NCI-H2171 treated with DMSO at 0.1 percent for 48 hours (cell line): Measurements from ENCODE around the gene NKX1-2.

Experiments
- DNase-seq: peaks from one replicate; lab custom pipeline; 2025; lab: John Stamatoyannopoulos, UW

Gene NKX1-2

DNA sequence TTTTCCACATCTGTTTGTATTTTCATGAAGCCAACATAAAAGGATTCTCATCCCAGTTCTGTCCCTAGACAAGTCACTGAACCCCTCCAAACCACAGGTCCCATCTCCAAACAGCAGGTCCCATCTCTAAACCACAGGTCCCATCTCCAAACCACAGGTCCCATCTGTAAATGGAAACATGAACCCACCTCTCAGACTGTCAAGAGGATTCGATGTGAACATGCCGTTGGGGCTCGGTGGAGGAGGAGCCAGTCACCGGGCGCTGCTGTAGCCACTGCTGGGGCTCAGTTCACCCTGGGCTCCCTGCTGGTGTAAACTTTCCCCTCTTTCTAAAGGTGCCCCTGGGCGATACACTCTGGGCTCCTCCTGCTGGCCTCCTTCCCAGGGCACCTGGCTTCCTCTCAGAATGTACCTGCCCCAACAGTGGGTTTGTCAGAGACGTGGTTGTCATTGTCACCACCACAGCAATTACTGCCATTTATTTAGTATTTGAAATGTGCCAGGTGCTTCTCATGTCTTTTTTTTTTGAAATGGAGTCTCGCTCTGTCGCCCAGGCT, 24.8 kb upstream of the NKX1-2 start:
- peak; percentile 24 for DNase-seq

GRCh38 chr10:124473070-124473469, 23.2 kb upstream of the NKX1-2 start:
- no peak for DNase-seq

DNA sequence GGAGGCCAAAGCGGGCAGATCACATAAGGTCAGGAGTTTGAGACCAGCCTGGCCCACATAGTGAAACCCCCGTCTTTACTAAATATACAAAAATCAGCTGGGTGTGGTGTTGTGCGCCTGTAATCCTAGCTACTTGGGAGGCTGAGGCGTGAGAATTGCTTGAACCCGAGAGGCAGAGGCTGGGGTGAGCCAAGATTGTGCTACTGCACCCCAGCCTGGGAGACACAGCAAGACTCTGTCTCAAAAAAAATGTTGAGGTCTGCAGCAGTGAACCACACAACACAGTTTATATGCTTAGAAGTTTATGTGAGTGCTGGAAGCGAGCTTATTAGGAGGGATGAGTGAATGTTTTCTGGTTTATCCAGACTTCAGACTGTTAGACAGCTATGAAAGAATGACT, 22.2 kb upstream of the NKX1-2 start:
- no peak for DNase-seq

DNA sequence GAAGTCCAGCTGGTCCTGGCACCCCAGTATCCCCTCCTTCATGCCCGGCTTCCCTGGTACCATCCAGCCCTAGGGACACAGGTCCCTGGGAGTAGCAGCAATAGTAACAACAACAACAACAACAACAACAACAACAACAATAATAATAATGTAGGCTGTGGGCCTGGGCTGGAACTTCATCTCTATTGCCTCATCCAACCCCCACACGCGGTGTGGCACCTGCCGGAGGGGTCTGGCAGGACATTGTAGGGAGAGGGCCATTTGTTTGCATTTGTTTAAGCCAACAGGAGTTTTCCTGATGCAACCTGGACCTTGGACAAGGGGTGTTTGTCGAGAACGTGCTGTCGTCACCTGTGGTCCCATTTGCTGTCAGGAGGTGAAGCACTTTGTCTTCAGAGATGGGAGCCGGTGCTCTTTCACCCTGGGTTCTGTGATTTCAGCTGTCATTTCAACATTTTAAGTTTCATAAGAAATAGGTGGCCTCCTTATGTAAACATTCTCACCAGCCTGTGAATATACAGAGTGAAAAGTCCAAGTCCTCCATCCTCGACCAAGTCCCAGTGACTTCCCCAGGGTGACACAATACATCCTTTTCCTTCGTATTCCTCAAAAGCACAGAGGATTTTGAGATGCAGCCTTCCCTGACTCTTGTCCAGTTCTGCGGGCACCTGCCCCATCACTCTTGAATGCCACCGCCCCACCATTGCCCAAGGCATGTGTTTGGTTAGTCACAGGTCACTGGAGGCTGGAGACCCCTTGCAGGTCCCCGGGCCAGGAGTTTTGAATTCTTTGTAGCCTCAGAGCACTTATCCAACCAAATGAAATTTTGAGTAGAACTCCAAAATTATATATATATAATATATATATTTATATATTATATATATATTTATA, 21.0 kb upstream of the NKX1-2 start:
- no peak for DNase-seq

DNA sequence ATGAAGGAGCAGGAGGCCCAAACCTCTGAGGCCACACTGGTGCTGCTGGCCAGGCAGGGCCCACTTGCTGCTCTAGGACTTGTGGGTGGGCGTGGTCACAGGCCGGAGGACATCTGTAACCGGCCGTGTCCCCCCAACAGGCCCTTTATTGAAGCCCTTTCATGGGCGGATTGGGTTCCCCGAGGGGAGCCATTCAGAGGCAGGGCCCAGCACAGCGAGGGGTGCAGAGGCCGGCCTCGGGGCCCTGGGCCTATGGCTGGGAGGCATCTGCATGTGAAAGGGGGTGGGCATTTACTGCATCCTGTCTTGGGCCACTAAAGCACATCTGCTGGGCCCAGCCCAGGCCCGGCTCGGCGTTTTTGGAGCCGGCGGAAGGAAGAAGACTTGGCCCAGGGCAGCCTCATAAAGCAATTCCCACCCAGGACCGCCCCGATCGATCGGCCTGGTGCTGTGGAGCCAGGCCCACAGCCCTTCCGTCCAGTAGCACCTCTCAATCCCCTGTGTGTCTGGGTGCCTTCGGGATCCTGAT, 20.2 kb upstream of the NKX1-2 start:
- DNase-seq: no peak

GRCh38 chr10:124468624-124469023, 18.8 kb upstream of the NKX1-2 start:
- DNase-seq: no peak

- DNase-seq: no peak
Observed at GRCh38 chr10:124467165-124467564, 17.3 kb upstream of the NKX1-2 start.

- no peak for DNase-seq
Observed at GRCh38 chr10:124465777-124466488, 16.1 kb upstream of the NKX1-2 start.

DNA sequence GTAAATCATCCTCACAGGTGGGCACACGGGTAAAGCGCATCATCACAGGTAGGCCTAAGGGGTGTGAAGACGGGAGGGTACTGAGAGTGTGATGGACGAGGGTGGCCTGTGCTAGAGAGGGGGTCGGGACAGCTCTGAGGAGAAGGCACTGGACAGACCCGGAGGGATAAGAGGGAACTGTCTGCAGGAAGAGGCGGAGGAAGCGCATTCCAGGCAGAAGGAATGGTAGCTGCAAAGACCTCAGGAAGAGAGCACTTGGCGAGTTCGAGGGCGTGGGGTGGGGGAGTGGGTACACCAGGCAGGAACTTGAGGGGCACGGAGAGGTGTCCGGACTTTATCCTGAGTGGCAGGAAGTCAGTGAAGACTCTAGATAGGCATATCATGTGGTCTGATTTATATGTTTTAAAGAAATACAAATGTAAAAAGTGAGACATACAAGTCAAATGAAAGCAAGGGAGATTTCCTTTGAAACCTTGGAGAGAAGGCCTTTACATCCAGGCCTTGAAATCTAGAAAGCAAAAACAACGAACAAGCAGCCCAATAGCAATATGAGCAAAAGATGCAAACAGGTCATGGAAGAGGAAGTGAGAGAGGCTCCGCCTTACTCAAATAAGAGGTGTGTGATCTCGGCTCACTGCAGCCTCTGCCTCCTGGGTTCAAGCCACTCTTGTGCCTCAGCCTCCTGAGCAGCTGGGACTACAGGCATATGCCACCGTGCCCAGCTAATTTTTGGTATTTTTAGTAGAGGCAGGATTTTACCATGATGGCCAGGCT, 15.4 kb upstream of the NKX1-2 start:
- no peak for DNase-seq

- DNase-seq: no peak
Observed at GRCh38 chr10:124464028-124464965, 14.5 kb upstream of the NKX1-2 start.

- no peak for DNase-seq
Observed at GRCh38 chr10:124462348-124462695, 12.5 kb upstream of the NKX1-2 start.

- peak; percentile 60 for DNase-seq
Observed at GRCh38 chr10:124461642-124462347, 12.0 kb upstream of the NKX1-2 start, which contains the start of gene LHPP. TSS of gene LHPP (plus strand) at chr10:124461823. CDS start at chr10:124461863, 40 bp downstream.

GRCh38 chr10:124460144-124460543, 10.3 kb upstream of the NKX1-2 start:
- no peak for DNase-seq

DNA sequence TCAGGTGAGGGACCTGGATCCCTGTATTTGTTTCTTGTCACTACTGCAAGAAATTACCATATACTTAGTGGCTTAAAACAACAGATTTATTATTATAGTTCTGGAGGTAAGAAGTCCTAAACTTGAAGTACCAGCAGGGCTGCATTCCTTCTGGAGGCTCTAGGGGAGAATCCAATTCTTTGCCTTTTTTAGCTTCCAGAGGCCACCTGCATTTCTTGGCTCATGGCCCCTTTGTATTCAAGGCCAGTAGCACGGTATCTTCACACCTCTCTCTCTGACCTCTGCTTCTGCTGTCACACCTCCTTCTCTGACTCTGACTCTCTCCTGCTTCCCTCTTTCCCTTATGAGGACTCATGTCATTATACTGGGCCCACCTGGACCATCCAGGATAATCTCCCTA, 9.6 kb upstream of the NKX1-2 start:
- no peak for DNase-seq

- DNase-seq: no peak
Observed at GRCh38 chr10:124458889-124459288, 9.1 kb upstream of the NKX1-2 start.

DNA sequence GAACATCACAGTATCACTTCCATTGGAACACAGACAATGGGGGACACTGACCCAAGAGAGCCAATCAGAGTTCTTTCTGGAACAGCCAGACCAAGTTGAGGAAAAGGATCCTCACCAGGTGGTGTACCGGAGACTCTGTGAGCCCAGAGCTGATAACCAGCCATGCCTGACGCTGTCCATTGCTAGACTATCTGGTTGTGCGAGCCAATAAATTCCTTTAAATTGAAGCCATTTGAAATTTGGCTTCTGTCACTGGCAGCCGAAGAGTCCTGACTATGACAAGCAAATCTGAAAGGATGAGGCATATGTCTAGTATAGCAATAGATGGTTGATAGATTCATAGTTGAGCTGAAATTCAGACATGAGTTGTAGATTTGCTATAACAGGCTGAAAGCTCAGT, 8.6 kb upstream of the NKX1-2 start:
- DNase-seq: no peak

- no peak for DNase-seq
Observed at GRCh38 chr10:124455441-124455840, 5.6 kb upstream of the NKX1-2 start.

GRCh38 chr10:124453960-124454610, 4.2 kb upstream of the NKX1-2 start:
- no peak for DNase-seq

GRCh38 chr10:124451276-124451675, 1.4 kb upstream of the NKX1-2 start:
- no peak for DNase-seq

GRCh38 chr10:124450783-124451057, 885 bp upstream of the NKX1-2 start:
- DNase-seq: no peak
